COR-L47 (cell line): ENCODE data around the gene CDHR3.
A peak's percentile ranks its signal among the peaks of the same experiment; 100 is the strongest.
"Not testable (repeated sequence)": the region's sequence is repeated elsewhere in the genome, so short reads cannot be mapped to it uniquely, and the experiment has no call there.

Experiments used
- DNase-seq: peaks from one replicate; lab custom pipeline; 2025; lab: John Stamatoyannopoulos, UW

CDHR3 gene

GRCh38 chr7:105996860-105997737 lies 34.0 kb downstream of the CDHR3 start:
- DNase-seq, result no peak

- DNase-seq, result no peak
Observed at GRCh38 chr7:105999256-105999655, 36.2 kb downstream of the CDHR3 start.

- no peak for DNase-seq
Observed at GRCh38 chr7:106001196-106001595, 38.1 kb downstream of the CDHR3 start.

GRCh38 chr7:106001886-106002285 lies 38.8 kb downstream of the CDHR3 start:
- no peak for DNase-seq

GRCh38 chr7:106003525-106004064 lies 40.5 kb downstream of the CDHR3 start:
- no peak for DNase-seq

GRCh38 chr7:106006906-106007305 lies 43.8 kb downstream of the CDHR3 start:
- no peak for DNase-seq

GRCh38 chr7:106007796-106008195 lies 44.7 kb downstream of the CDHR3 start:
- DNase-seq, result not testable (repeated sequence)

- DNase-seq, result peak; percentile 72
Observed at GRCh38 chr7:106009503-106010226, 46.6 kb downstream of the CDHR3 start.

GRCh38 chr7:106010331-106010730 lies 47.3 kb downstream of the CDHR3 start:
- no peak for DNase-seq

- no peak for DNase-seq
Observed at GRCh38 chr7:106010866-106011265, 47.8 kb downstream of the CDHR3 start.

- no peak for DNase-seq
Observed at GRCh38 chr7:106012184-106012583, 49.1 kb downstream of the CDHR3 start.

- DNase-seq, result no peak
Observed at GRCh38 chr7:106012935-106013439, 49.9 kb downstream of the CDHR3 start.

- no peak for DNase-seq
Observed at GRCh38 chr7:106015381-106016218, 52.5 kb downstream of the CDHR3 start.

GRCh38 chr7:106016331-106016730 lies 53.3 kb downstream of the CDHR3 start:
- no peak for DNase-seq

- DNase-seq, result no peak
Observed at GRCh38 chr7:106017657-106018056, 54.6 kb downstream of the CDHR3 start.

GRCh38 chr7:106018566-106019469 lies 55.8 kb downstream of the CDHR3 start:
- DNase-seq, result no peak

- DNase-seq, result no peak
Observed at GRCh38 chr7:106019470-106019820, 56.4 kb downstream of the CDHR3 start.

- DNase-seq, result peak; percentile 62
Observed at GRCh38 chr7:106021151-106022067, 58.3 kb downstream of the CDHR3 start.

GRCh38 chr7:106022193-106022821 lies 59.2 kb downstream of the CDHR3 start:
- DNase-seq, result no peak
